ENCODE data around the gene AGBL3.
A peak's percentile ranks its signal among the peaks of the same experiment; 100 is the strongest.
"Not testable (repeated sequence)": the region's sequence is repeated elsewhere in the genome, so short reads cannot be mapped to it uniquely, and the experiment has no call there.

The AGBL3 gene

DNA sequence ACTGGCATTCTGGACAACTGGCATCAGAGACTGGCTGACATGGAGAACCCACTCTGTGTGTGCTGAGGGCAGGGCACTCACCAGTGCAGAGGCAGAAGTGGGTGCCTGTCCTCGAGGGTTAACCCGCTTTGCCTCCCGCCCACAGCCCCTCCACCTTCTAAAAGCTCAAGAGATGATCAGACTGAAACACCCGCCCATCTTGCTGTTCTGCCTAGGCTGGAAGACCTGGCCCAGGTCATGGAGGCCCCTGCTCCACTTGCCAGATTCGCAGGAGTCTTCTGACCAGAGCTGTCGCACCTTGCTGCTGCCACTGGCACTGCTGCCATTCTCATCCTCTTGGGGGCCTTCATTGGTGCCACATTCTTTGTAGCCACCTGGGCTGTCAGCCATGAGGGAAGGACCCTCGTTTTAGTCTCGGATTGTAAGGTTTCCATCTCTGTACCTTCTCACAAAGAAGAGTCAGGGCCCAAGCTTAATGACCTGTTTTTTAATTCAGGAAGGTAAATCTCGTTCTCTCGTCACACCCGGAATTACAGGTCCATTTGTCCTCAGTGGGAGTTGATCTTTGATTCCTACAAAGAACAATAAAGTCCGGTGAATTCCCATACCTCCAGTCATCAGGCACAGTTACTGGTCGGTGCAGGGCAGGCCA, 182.3 kb downstream of the AGBL3 start:
- DNase-seq (ENCODE audit: low read depth in 2 of 2) = no peak

DNA sequence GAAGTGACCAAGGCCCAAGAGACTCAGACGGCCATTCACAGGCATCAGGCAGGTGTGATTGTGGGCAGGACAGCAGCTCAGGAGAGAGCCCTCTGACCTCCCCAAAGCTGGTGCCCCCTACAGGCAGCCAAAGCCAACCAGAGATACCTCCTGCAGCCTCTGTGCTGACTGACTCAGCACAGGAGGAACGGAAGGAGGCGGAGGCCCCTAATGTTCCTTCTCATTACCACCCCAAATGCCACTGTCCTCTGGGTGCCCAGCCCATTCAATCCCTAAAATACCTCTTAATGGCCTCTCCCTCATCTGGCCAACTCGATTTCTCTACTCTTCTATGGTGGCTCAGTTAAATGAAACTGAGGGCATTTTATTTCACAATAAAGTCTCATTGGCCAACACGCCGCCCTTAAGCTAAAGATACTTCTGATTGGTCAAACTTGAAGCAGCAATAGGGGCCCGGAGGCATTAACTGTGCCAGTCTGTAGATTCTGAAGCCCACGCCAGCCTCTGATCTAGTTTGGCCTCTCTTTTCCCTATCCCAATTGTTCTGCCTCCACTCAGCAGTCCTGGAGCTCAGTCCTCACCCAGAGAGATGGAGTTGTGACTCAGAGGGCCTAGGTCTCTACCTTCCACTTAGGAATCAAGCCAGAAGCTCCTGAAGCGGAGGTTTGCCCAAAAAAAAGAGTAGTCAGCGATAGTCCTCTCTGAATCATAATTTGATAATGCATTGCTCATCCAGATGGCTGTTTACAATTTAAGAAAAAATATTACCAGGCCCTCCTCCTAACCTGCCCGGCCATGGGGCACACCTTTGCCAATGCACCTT, 183.0 kb downstream of the AGBL3 start:
- DNase-seq (ENCODE audit: low read depth in 2 of 2) = peak; percentile 54 to 69

DNA sequence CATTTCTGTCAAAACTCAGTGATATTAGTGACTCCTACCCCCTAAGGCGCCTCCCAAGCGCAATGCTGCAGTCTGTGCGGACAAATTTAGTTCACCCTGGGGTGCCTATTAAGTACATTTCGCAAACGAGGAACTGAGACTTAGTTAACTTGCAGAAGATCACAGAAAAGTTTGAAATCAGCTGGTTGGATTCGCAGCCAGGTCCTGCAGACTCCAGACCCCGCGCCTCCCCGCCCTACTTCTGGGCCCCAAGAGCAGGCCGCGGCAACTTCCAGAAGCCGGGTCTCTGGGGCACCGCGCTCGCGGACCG, 183.6 kb downstream of the AGBL3 start:
- no peak for DNase-seq (ENCODE audit: low read depth in 2 of 2)

DNA sequence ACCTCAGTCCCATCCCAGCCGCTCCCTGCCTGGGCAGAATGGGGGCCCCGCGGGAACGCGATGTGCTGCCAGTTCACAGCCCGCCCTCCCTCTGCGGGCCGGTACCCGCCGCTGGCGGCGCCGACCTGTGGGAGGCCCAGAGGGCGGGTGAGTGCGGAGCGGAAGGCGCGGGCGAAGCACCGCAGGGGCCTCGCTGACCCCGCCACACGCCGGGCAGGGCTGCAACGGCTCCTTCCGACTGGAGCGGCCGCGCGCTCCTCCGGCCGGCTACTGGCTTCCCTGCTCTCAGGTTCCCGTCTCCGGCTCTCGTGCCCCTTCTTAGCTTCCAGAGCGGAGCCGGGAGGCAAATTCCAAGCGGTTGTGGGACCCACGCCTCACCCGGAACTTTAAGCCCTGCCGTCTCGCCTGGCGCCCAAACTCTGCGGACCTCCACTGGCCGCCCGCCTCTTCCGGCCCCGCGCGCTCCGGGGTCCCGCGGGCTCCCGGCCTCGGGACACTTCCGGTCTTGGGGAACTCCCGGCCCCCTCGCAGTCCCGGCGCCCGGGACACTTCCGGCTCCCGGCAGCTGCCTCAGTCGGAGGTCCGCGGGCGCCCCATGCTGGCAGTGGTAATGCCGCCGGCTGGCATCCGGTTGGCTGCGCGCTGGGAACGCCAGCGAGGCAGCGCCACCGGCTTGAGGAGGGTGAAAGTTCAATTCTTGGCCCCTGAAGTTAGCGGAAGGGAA, 184.1 kb downstream of the AGBL3 start, which contains the start of gene CYREN:
CYREN (minus strand) TSS at position 434 of the 724 bp plus-strand sequence. CDS start 1,785 bp downstream, outside the sequence.
- DNase-seq (ENCODE audit: low read depth in 2 of 2) = peak; percentile 91 to 94

DNA sequence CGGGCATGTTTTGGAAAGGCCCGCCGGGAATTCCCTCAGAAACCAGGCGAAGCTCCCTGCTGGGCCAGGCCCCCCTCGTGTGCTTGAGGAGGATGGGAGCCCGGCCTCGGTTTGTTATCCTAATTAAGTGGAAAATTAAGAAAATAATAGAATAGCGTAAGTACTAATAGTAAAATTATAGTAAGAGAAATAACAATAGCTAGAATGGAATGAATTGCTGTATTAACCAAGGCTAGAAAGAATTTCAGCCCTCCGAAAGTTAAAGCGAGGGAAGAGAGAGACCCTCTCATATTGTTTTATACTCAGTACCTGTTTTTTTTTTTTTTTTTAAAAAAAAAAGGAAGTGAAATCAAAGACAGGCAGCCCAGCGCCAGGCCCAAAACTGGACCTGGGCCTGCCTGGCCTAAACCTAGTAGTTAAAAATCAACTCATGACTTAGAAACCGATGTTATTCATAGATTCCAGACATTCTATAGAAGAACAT, 184.7 kb downstream of the AGBL3 start:
- DNase-seq (ENCODE audit: low read depth in 2 of 2) = not testable (repeated sequence)

DNA sequence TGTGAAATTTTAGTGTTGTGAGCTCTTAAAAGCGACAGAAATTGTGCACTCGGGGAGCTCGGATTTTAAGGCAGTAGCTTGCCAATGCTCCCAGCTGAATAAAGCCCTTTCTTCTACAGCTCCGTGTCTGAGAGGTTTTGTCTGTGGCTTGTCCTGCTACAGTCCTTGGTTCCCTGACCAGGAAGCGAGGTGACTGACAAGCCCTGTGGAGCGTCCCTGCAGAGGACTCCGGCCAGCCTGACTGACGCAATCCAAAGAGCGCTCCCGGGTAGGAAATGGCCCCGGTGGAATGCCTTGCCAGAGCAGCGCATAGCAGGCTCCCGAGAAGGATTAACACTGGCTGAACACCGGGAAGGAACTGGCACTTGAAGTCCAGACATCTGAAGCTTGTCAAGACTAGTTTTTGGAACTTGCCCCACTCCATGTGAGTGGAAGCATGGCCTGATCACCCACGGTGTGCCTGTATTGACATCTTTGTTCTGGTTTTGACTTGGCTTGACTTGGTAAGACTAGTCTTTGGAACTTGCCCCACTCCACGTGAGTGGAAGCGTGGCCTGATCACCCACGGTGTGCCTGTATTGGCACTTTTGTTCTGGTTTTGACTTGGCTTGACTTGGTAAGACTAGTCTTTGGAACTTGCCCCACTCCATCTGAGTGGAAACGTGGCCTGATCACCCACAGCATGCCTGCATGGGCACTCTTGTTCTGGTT, 185.4 kb downstream of the AGBL3 start:
- DNase-seq (ENCODE audit: low read depth in 2 of 2) = not testable (repeated sequence)

DNA sequence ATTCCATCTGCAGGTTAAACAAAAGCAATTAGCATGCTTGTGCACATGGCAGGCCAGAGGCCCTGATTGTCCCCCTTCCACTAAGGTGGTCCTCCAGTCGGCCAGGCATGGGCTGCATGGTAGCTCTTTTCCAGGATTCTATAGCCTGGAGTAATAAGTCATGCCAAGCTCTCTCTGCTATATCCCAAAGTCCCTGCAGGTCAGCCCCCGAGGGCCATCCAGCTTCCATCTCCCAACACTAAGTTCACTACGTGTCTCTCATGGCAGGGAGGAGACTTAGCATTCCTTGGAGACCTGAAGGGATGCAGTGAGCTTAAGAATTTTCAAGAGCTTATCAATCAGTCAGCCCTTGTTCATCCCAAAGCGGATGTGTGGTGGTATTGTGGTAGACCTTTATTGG, 187.6 kb downstream of the AGBL3 start:
- not testable (repeated sequence) for DNase-seq (ENCODE audit: low read depth in 2 of 2)

DNA sequence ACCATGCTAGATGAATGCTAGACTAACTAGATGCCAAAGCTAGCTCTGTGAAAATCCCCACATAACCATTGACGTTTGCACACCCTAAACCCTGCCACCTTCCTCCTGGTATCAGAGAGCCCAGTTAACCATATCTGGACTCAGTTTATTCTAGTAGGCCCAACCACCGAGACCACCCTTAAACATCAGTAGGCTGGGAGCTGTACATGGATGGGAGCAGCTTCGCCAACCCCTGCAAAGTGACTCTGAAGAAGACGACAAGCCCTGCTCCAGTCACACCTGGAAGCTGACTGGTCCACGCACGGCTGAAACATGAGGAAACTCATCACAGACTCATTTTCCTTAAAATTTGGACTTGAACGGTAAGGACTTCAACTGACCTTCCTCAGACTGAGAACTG, 188.6 kb downstream of the AGBL3 start:
- DNase-seq (ENCODE audit: low read depth in 2 of 2) = no peak

DNA sequence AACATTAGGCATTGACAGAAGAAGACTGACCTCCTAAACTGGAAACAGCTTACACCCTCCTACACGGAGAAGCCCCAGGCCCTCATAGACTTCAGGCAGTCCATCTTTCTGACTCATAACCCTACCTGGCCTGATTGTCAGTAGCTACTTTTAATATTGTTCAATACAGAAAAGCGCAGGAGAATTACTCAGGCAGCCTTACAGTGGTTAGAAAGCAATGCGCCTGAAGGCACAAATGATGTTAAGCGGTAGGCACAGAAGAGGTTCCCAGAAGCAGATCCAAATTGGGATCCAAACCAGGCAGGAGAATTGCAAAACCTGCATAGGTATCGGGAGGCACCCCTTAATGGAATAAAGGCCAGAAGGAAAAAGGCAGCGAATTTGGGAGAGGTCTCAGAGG, 189.6 kb downstream of the AGBL3 start:
- DNase-seq (ENCODE audit: low read depth in 2 of 2) = no peak

DNA sequence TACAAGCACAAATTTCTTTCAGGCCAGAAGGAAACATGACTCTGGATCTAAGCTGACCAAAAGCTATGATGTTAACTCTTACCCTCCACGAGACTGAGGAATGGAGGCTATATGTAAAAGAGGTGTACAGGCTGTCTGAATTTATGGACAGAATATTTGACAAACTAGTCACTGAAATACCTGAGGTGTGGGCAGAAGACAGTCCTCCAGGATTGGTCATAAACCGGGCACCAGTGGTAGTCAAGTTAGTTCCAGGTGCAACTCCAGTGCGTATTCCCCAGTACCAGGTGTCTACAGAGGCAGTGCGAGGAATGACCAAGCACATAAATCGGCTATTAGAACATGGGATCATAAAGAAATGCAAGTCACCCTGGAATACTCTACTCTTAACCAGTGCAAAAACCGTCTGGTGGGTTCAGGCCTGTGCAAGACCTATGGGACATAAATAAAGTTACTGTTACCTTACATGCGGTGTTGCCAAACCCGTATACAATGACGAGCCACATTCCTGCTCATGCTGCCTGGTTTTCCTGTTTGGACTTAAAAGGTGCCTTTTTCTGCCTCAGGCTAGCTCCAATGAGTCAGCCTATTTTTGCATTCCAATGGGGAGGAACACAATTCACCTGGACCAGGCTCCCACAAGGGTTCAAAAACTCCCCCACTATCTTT, 190.9 kb downstream of the AGBL3 start:
- no peak for DNase-seq (ENCODE audit: low read depth in 2 of 2)

DNA sequence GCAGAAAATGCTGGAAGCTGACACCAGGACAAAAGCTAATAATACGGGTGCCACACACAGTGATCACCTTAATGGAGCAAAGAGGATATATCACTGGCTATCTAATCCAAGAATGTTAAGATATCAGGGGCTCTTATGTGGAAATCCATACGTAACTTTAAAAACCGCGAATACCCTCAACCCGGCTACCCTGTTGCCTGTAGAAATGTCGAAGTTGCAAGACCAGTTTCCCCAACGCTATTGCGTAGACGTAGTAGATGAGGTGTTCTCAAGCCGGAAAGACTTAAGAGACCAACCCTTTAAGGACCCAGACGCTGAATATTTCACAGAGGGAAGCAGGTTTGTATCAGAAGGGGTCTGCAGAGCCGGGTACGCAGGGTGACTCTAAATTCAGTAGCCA, 192.1 kb downstream of the AGBL3 start:
- no peak for DNase-seq (ENCODE audit: low read depth in 2 of 2)

DNA sequence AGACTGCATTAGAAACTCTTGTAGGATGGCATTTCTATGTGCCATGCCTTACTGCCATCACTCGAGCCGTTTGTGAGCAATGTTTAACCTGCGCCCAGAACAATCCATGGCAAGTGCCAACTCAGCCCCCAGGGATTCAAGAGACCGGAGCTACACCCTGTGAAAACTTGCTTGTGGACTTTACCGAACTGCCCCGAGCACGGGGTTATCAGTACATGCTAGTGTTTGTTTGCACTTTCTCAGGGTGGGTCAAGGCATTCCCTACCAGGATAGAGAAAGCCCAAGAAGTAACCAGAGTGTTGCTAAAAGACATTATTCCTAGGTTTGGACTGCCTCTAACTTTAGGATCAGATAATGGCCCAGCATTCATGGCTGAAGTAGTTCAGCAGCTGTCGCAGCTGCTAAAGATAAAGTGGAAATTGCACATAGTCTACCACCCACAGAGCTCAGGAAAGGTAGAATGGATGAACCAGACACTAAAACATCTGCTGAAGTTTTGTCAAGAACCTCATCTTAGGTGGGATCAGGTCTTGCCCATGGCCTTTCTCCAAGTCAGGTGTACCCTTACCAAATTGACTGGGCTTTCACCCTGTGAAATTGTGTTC, 193.1 kb downstream of the AGBL3 start:
- no peak for DNase-seq (ENCODE audit: low read depth in 2 of 2)

DNA sequence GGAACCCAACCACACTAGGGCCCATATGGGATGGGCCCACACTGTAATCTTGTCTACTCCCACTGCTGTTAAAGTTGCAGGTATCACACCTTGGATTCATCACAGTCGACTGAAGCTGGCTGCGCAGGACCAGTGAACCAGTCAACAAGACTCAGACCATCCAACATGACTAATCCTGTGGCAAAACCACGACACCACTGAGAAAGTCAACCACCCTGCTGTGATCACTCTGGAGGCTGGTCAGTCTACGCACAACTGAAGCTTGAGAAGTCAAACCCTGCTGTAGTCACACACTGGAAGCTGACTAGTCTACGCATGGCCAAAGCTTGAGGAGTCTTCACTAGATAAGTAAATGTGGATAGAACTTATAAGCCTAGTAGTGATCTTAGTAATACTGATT, 193.8 kb downstream of the AGBL3 start:
- DNase-seq (ENCODE audit: low read depth in 2 of 2) = no peak

DNA sequence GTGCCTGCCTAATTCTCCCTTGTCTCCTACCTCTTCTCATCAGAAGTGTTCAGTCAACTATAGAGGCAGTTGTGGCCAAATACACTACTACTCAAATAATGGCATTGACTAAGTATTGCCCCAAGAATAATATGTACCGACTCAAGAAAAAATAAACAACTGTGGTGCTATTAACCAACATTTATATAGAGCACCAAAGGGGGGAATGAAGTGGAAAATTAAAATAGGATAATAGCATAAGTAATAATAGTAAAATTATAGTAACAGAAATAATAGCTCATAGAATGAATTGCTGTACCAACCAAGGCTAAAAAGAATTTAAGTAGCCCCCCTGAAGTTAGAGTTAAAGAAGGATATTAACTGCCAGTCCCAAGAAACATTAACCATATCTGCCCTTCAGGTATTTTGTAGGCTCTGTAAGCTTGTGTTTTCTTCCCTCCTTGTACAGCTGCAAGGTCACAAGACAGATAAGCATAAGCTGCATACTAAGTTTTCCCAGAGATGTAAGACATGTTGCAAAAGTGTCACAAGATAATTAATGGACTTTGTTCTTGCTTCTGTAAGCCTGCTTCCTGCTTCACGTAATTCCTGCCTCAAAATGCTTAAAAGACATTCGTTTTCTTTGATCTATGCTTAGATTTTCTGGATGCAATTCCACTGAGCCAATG, 195.1 kb downstream of the AGBL3 start:
- DNase-seq (ENCODE audit: low read depth in 2 of 2) = no peak

DNA sequence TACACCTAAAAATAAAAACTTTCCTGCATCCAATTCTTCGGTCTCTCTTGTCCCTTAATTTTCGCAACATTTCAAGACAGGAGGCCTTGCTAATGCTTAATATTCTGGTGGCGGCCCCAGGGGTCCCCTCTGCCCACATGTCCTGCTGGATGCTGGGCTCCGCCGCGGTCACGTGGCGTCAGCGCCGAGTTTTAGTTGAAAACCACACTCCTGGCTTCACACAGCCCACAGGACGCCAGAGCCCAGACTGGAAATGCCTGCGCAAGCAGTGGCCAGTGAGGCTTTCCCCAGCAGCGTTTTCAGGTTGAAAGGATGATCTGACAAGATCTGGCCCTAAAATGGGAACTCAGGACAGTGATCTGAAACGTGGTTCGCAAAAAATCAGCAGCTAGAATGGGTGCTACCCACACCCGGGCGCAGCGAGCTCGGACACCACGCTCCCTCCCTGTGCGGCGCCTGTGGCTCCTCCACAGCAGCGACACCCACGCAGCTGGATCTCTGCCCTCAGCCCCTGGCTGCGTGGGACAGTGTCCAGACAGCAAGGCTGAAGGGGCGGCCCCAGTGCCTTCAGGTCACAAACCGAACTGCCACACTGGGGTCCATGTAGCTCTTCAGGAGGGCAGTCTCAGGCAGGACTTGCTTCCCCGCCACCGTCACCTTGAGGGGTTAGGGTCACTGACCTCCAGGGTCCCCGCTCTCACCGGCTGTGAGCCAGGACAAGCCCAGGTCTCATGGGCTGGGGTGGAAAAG, 195.8 kb downstream of the AGBL3 start:
- DNase-seq (ENCODE audit: low read depth in 2 of 2) = no peak

DNA sequence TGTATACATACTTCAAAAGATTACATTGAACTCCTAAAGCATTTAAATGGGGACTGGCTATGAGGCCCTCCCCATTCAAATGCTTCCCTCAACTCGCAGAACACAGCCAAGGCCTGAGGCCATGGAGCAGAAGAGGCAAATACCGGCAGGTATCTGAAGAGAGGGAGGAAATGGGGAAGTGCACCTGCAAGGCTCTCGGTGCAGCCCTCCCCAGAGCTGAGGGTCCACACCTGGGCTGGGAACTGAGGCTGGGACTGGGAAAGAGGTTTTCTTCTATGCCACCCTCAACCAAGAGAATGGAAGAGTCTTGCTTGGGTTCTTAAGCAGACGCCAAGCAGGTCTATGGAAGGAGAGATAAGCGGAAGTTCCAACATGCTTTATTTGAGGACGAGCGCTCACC, 197.2 kb downstream of the AGBL3 start:
- no peak for DNase-seq (ENCODE audit: low read depth in 2 of 2)

DNA sequence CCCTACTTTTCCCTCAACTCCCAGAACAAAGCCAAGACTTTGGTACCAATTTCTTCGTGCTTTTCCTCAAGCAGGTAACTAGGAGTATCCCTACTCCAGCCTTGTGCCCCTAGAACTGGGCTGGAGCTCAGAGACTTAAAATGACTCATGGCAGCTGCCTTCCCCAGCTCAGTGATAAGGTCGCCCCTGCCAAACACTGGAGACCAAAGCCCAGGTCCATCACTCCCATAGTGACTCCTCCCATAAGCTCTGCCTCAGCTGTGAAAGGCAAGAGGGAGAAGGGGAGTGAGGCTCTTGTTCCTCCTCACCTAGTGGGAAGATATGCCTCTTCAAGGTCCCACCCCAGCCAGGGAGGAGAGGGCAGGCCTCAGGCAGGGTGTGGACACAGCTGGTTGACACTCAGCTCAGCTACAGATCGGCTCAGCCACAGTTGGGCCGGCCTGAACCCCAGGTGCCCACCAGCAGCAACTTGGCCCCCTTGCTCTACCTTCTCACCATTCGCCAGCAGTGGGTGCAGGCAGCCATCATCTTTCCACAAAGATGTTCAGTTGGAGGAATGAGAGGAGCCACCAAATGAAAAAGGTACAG, 198.0 kb downstream of the AGBL3 start:
- DNase-seq (ENCODE audit: low read depth in 2 of 2) = no peak
